LoVo (cell line): ENCODE results near the gene APBA2.

Source experiments
- DNase-seq: peaks from one replicate; pipeline ENCODE4 v3.0.0-alpha.2; 2016; ENCODE audit warnings: low spot score

The APBA2 gene

DNA sequence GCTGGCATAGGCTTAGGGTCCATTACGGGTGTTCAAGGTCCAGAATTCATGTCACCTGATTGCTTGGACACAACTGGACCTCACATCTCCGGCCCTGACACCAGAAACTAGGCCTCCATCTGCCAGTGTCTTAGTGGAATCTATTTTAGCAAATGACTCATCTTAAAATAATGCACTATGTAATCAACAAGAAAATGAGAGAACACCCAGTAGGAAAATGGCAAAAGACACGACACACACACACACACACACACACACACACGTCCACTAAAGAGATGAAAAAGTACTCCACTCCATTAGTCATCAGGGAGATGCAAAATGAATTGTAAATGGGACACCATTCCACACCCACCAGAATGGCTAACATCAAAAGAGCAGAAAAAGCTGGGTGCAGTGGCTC, 11.2 kb downstream of the APBA2 start:
- DNase-seq, result no peak

DNA sequence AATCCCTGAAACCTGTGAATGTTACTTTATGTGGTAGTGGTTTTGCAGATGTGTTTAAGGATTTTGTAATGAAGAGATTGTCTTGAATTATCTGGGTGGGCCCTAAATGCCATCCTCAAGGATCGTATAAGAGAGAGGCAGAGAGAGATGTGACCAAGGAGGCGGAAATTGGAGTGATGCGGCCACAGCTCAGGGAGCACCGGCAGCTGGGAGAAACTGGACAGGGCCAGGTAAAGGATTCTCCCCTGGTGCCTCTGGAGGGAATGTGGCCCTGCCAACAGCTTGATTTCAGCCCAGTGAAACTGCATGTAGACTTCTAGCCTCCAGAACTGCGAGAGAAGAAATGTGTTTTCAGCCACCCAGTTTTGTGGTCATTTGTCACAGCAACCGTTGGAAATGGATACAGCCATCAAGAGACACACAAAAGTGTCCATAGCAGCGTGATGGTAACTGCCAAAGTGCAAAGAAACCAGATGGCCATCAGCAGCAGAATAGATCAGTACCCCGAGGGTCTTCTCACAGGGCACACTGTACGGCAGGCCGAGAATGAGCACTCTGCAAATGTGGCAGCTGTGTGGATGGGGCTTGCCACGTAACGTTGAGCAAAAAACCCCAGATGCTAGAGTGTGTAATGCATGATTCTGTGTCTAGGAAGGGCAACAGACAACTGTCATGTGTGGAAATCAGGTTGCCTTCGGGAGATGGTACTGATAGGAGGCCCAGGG, 12.2 kb downstream of the APBA2 start:
- DNase-seq, result no peak

DNA sequence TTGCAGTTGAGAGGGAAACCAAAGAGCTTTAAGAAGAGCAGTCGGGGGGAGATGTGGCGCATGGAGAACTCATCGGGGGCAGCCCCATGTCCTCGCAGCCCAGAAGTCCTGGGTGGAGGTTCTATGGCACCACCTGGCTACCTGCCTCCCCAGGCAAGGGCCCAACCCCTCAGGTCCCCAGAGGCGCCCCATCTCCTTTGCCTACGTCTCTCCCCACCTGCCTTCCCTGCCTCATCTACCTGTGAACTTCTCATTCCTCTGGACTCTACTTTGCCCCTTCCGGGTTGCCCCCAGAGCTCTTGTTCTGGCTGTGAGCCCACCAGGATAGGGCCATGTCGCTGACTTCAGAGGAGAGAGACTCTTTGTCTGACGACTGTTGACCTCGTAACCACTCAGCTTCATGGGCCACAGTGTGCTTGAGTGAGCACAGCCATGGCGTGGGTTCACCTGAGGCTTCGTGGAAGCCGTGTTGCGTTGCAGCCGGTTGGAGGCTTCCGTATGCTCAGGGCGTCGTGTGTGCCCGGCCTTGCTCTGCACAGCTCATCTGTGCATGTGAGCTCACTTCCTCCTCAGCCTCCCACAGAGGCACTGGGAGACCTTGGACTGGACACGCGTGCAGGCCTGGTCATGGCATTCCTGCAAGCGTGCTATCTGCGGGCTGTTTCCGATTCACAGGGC, 13.4 kb downstream of the APBA2 start:
- no peak for DNase-seq

DNA sequence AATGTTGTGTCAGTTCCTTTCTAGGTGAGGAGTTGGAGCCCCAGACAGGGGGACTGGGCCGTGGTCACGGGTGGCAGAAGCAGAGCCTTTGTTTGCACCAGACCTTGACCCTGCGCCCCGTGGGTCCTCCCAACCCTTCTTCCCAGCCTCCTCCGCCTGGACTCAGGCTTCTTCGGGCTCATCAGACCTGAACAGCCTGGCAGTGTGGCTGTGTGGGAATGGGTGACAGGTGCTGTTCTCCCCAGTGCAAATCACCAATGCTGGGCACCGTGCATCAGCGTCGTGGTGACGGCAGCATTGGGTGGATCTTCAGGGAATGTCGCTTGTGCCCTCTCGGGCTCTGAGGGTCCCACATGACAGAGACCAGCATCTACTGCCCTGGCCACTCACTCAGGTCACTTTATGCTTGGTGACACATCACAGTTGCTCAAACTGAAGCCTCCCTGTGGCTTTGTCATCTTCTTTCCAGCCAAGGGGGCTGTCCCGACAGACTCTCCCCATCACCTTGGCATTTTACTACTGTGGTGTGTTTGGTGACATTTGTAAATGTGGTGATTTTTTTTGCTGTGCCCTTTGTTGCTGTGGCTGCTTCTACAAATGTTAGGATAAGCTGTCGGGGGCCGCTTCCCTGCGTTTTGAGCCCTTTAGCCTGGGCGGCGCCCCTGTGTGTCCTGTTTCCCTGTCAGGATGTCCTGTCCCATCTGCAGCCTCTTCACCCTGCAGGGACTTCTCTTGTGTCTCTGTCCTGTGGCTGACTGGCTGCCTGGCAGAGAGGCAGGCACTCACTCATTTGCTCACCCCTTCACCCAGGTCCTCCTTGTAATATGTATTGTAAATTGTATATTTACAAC, 14.5 kb downstream of the APBA2 start:
- no peak for DNase-seq

DNA sequence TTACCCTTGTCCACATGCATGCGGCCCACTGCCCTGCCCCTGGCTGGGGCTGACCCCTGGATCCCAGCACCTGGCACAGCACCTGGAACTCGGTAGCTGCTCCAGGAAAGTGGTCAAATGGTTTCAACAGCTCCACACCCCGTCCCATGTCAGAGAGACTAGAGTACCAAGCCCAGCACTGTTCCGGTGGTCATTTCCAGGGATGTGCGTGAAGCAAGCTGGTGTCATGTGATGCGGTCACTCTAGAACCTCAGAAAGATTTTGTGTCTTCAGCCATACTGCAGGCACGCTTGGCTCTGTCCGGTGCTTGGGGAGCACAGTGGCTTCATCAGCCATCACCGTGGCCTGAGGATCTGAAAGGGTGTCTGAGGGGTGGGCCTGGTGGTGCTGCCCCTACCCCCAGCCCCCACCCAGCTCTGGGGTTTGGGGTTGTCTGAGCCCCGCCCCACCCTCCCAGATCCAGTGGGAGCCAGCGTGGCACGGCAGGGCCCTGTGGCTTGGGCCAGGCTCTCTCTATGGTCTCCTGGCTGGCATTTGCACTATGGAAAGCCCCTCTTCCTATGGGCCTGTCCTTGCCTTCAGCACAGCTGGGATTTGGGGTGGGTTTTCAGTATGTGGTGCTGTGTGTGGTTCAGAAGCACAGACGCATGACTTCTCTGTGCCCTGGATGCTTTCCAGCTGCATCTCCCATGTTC, 15.3 kb downstream of the APBA2 start:
- no peak for DNase-seq

DNA sequence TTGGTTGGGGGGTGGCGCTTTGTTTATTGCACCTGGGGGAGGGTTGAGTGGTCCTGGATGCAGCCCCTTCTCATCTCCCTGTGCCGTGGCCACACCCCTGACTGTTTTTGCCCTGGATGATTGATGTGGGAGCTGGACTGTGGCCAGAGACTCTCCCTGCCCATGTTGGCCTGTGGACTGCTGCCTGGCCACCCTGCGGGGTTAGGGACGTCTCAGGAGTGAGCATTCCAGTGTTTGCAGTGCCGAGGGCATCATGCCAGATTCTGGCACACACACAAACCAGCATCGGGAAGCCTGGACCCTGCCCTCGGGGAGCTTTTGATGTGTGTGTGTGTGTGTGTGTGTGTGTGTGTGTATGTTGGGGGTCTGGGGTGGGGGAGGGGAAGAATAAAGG, 15.8 kb downstream of the APBA2 start:
- no peak for DNase-seq

DNA sequence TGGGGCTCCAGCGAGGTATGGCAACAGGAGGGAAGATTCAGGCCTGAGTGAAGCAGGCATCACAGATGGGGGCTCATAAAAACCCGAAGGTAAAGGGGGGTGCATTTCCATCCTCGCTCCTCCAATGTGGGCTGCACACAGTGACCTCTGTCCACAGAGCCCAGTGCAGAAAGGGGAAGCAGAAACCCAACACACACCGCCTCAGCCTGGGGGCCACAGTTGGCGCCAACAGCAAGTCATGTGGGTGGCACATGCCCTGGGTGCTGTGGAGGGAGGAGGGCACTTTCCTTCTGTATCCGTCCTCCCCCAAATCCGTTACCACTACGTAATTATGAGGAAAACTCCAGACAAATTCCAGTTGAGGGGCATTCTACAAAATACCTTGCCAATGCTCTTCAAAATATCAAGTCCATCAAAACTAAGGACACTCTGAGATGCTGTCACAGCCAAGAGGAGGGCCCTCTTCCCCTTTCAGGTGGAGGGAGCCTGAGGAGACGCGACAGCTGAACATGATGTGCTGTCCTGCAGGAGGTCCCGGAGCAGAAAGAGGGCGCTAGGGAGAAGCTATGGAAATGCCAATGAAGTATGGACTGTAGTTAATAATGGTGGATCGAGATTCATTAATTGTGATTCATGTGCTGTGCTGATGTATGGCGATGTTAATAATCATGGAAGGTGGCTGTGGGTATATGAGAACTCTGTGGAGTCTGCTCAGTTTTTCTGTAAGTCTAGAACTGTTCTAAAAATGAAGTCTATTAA, 16.4 kb downstream of the APBA2 start:
- no peak for DNase-seq

DNA sequence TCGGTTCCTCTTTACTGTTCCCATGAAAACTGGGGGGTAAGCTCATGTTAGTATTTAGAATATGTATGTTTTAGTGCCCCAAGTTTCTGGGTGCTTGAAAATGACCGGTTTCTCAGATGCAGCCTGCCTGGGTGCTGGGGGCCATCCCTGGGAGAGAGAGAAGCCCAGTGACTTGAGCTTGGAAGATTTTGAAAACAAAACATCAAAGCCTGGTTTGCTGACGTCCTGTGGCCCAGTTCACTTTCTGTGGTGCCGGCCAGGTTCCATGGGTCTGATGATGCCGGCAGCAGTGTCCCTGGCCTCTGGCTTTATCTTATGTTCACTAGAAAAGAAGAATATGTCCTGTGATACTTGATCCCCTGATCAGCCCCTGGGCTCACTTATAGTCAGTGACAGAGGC, 17.1 kb downstream of the APBA2 start:
- DNase-seq, result no peak

DNA sequence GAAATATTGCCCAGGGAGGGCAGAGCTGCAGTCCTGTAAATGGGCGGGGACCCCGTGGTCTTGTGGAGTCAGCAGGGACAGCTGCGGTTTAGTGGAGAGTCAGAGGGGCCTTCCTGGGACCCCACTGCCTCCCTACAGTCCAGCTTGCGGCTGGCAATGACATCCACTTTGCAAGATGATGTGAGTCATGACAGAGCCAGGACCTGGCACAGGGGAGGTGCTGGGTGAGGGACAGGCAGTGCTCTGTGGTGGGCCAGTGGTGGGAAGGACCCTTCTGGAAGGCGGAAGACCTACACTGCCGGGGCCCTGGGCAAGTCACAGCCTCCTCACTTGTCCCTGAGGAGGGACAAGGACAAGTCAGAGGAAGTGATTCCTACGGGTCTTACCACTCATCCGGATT, 17.8 kb downstream of the APBA2 start:
- no peak for DNase-seq

DNA sequence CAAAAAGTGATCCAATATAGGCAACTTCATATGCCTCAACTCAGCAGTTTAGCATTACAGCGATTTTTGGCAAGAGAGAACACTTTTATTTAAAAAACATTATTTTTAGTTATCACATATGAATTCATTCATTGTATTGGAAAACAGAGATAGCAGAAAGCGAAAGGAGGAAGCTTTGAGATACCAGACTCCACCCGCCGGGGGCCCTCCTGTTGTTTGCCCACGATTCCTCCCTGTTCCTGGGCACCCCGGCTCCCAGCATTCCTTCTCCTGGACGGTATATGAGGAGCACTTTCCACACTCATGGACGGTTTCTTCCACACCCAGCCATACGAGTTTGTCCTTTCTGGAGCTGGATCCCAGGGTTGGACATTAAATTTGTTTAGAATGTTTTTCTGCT, 18.2 kb downstream of the APBA2 start:
- DNase-seq, result no peak

DNA sequence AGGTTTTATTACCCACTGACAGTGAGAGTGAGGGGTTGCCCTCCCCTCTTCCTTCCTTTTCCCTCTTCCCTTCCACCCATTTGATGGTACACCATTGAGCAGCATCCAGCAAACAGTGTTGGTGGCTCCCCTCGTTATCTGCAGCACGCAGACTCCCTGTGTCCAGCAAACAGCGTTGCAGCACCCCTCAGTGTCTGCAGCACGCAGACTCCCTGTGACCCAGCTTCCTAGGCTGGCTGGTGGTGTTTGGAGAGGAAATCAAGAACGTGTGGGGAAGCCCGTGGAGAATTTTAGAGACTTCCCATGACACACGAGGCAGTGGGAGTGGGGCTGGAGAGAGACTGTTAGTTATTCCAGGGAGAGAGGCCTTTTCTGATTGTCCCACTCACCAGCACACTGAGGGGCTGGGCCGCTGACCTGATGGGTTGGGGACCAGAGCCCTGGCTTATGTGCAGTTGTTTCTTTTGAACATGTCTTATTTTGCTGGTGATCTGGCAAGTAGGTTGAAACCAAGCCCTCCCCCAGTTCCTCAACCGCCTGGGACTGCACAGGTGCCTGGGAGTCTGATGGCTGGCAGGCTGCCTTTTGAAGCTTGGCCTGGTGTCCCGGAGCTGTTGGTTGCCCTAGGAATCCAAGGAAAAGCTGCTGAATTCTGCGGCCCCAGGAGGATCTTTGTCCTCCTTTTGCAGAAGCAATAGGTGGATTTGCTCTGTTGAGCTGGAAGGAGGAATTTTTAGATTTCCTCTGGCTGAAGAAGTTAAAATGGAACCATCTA, 19.0 kb downstream of the APBA2 start:
- no peak for DNase-seq

DNA sequence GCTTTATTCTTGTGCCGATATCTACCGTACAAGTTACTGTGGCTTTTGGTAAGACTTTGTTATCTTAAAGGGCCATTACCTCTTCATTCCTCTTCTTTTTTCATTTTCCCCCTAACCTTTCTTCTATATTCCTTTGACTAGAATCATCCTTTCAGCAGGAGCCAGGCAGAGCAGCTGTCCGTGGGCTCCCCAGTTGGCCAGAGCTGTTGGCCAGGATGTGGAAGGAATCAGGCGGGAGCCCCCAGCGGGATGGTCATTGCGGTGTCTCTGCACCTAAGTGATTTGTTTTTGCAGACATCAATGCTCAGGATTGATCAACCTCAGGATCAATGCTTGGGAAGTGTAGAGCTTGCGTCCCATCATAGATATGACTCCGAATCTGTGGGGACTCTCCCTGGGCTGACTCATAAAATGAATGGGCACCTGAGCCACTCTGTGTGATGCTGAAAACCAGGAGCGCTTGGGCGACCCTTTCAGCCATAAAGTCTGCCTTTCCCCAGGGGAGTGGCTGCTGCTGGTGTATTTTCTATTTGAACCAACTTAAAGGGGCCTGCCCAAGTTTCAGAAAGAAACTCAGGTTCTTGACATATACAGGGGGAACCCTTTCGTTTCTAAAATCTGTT, 21.7 kb downstream of the APBA2 start:
- no peak for DNase-seq

DNA sequence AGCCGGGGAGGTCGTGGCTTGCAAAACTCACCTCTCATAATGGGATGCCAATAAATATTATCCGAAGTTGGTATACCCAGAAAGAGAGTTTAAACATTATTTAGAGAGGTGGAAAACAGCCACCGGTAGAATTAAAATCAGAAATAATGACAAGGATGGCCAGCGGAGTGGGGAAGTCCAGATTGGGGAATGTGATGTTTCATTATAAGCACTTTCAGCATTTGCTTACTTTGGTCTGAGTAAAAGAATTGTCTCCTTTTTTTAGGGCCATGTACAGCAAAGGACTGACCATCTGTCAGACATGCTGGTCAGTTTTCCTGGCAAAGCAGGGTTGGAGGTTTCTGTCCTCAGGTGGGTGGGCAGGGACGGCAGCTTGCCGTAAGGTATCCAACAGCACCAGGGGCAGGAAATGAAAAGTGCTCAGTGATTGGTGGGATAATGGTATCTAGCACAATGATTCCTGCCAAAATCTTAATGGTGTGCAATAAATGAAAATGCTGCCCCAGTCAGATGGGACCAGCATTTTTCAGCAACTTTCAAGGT, 24.3 kb downstream of the APBA2 start:
- DNase-seq, result no peak

DNA sequence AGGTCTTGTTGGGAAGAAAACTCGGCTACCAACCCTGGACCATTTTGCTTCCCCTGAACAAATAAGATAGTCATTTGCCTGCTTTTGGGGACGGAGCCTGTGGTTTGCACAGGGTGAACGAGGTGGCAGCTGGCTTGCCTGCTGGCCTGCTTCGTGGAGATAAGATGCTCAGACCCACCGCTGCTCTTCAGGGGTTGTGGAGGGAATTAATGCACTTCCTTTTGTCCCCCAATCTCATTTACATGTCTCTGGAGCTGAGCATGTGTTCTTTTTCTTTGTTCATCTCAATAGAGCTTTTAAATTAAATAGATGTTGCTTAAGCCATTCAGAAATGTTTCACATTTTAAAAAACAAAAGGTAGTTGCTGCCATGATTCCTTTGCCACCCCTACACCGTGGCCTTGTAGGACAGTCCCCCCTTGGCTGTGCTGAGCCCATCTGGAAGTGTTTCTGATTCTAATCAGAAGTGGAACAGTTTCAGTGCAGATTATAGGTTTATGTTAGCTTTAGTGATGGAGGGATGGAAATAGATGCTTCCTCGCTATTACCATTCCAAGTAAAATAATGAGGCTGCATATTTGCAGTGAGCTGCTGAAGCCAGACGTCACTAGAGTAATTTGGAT, 25.6 kb downstream of the APBA2 start:
- DNase-seq, result no peak

DNA sequence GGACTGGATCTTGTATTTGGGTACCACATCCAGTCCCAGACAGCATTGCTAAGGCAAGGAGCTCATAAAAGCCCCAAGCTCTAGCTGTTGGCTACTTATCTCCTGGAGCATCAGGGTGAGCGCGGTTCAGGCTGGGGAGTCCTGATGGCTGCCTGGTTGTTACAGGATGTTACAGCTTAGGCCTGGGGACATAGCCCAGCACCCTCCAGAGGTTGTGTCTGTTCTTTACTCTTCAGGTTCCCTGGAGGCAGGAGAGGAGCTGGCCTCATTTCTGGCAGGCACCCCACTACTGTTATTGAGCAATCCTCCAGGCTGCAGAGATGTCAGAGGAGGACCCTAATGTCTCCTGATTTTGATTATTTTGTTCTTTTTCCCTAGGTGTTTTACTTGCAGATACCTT, 26.6 kb downstream of the APBA2 start:
- no peak for DNase-seq

DNA sequence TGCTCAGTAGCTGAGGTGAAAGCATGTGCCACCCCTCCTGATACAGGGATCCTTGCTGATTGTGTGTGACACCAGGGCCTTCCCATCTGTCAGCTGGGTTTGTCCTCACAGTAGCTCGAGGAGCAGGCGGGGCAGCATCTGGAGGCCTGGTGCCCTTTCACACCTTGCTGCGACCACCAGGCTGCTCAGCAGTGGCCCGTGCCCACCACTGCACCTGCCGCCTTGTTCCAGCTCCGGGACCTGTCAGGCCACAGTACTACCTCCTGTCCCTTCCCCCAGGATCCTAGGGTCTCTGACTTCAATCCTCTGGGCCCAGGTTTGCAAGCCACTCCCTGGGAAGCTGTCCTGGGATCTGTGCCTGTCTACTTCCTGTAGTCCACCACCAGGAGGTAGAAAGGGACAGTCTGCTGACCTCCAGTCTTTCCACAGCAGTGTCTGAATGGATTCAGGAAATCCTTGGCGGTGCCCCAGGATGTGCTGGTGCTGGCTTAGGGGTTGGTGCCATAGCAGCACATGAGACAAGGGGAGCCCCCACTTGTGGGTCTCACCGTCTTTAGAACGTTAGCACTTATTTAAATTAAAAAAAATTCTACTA, 27.5 kb downstream of the APBA2 start:
- no peak for DNase-seq

DNA sequence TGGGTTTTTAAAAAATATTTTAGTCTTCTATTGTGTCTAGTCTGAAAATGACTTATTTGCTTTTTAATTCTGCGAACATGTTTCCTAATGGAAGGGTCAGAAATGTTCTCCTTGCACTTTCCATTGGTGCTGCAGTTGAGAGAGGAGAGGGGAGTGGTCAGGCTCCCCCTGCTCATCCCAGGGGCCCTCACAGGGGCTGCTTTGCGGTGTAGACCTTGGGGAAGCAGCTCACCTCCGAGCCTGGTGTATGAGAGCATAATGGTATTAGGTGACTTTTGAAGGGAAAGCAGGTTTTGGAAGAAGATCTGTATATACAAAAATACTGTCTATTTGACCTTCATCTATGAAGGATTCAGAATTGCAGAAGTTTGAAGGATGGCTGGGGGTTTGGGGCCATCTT, 28.3 kb downstream of the APBA2 start:
- DNase-seq, result no peak

DNA sequence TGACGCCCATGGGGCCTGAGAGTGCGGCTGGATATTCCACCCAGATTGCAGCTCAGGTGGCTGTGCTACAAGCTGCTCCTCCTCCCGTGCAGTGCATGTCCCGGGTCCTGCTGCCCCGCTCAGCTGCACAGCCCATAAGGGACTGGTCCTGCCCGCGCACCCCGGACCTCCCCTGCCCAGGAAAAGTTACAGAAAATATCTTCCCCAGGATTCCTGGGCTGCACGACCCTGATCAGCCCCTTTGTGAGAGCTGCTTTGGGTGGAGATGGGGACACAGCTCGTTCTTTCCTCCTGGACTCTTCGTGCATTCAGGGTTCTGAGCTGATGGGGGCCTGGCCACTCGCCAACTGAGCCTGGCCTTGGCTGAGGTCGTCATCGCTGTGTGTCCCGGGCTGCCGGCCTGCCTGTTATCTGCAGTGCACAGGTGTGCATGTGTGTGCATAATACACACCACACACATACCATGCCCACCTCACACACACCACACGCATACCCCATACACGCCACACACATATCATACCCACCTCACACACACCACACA, 28.8 kb downstream of the APBA2 start:
- DNase-seq, result no peak
